ENCODE data around the gene VAV3. TPM values are rescaled to one million over a fixed set of nuclear protein-coding genes. Genes with fewer than 3 reads are reported as not detected.

VAV3 gene
- total and polyA plus RNA-seq, 10 of the 15 experiments (the other 5 are each of a cell fraction or from before 2014, with no cell fraction given) = 0.84 to 5.5 (median 3.4) TPM

DNA sequence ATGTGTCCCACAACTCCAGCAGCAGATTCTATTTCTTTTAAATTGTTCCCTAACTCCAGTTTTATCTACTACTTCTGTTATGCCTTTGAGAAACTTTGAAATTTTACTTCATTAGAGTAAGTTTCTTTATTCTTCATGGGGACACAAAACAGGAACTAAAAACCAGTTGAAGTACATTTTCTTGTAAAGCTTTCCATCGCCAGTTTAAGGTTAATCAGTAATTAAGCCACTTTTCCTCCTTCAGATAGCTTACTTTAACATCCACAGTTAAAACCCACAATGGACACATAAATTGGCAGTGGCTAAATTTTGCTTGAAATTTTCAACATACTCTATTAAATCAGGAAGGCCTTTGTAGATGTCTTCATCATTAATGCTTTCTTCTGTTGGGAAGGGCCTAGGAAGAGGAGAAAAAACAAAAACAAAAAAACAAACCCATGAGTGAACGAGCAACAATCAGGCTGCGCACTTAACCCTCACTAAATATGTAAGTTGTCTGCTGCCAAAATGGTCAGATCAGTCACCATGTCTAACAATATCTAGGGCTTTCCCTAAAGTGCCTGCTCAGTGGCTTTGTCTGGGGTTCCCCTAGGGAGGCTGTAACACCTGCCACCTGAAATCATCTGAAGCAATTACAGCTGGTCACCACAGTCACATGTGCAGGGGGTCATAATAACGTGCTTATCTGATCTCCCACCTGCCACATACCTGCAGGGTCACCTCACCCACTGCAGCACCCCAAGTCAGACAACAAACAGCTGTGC, 187.9 kb downstream of the VAV3 start:
- in situ Hi-C loops (cut with MboI) = loop anchor here (25.0 kb wide), 1 partner anchor 735 kb away; no protein-coding TSS in a partner anchor
- Histone ChIP-seq H3K4me1 (ENCODE audit: control insufficient read depth, insufficient read depth, low read length) (peaks cover 11% of the 10 kb centered on the region), H3K79me2 (ENCODE audit: control insufficient read depth, insufficient read depth, low read length) (no peaks in the 10 kb centered on the region), H3K36me3 (ENCODE audit: control insufficient read depth in 2 of 2, insufficient read depth in 2 of 2, low read length in 1 of 2) (no peaks in the 10 kb centered on the region), H2AFZ (ENCODE audit: control insufficient read depth, low read depth, low read length) (peak overlapping the region; percentile 59), H3K27me3 (replicated peaks in 1 of 2; ENCODE audit: control insufficient read depth in 2 of 2, insufficient read depth in 2 of 2, low read length in 1 of 2) (no peaks in the 10 kb centered on the region), H3K4me2 (ENCODE audit: control insufficient read depth, insufficient read depth) (peak overlapping the region; percentile 89), H3K4me3 (peak overlapping the region; percentile 6; the same call in 1 of the 2 replicates), H4K20me1 (ENCODE audit: control insufficient read depth, insufficient read depth) (no peaks in the 10 kb centered on the region), H3K9ac (ENCODE audit: control insufficient read depth, insufficient read depth, low read length) (no peak overlapping the region), H3K27ac (ENCODE audit: control insufficient read depth, insufficient read depth) (peak overlapping the region; percentile 61), H3K9me3 (replicated peaks; ENCODE audit: control insufficient read depth, insufficient read depth, low read length) (no peaks in the 10 kb centered on the region)
- FAIRE-seq = peak; percentile 56
- DNase-seq (ENCODE audit: low read depth, low spot score) = peak; percentile 64
- BruUV-seq (replicated peaks) = TSS peak; percentile 73
- ChIA-PET RAD21 (ENCODE audit: unreplicated experiment) (interaction anchor here (0.7 to 13.6 kb wide), 12 partner anchors 10 to 783 kb away, joined by 3 to 425 read pairs (median 7); partner anchors contain the start of genes EEIG2 and SLC25A24), POLR2A (interaction anchor here (0.7 kb wide), 1 partner anchor 9 kb away, joined by 3 read pairs; no protein-coding TSS in a partner anchor), CTCF (interaction anchor here (0.7 to 14.2 kb wide), 8 partner anchors 9 to 736 kb away, joined by 3 to 568 read pairs (median 4); no protein-coding TSS in a partner anchor), SMC1A (ENCODE audit: uncharacterized antibody, unreplicated experiment) (interaction anchor here (0.9 to 12.8 kb wide), 17 partner anchors 8 to 349 kb away, joined by 3 to 461 read pairs (median 4); no protein-coding TSS in a partner anchor)
- ATAC-seq = peak; percentile 95
- intact Hi-C loops (cut with micrococcal nuclease; ENCODE audit: unreplicated experiment) = loop anchor here (5.0 kb wide), 1 partner anchor 780 kb away; no protein-coding TSS in a partner anchor
- WGBS (ENCODE audit: insufficient coverage, insufficient replicate concordance, low lambda C conversion rate, missing lambda C conversion rate) = 1% methylated on average over 4 of the region's 4 CpGs
- TF ChIP-seq, protein P1, sequence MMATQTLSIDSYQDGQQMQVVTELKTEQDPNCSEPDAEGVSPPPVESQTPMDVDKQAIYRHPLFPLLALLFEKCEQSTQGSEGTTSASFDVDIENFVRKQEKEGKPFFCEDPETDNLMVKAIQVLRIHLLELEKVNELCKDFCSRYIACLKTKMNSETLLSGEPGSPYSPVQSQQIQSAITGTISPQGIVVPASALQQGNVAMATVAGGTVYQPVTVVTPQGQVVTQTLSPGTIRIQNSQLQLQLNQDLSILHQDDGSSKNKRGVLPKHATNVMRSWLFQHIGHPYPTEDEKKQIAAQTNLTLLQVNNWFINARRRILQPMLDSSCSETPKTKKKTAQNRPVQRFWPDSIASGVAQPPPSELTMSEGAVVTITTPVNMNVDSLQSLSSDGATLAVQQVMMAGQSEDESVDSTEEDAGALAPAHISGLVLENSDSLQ (IDR thresholded peaks at IDR 0.05) = peak; percentile 41; the same call in 1 of the 2 replicates
- TF ChIP-seq CBX3 (IDR thresholded peaks at IDR 0.05; ENCODE audit: borderline replicate concordance, low read depth) = no peak
- no peak for TF ChIP-seq SIX5 (IDR thresholded peaks at IDR 0.05; ENCODE audit: low read depth, low read length, severe bottlenecking)
- TF ChIP-seq ESRRA (IDR thresholded peaks at IDR 0.05; ENCODE audit: low read length) = no peak
- TF ChIP-seq, protein P2, sequence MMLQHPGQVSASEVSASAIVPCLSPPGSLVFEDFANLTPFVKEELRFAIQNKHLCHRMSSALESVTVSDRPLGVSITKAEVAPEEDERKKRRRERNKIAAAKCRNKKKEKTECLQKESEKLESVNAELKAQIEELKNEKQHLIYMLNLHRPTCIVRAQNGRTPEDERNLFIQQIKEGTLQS (IDR thresholded peaks at IDR 0.05; ENCODE audit: borderline replicate concordance, extremely low read depth, low read depth, low read length) = no peak
- no peak for TF ChIP-seq SMAD5 (IDR thresholded peaks at IDR 0.05; ENCODE audit: low read depth)
- TF ChIP-seq, protein P3, sequence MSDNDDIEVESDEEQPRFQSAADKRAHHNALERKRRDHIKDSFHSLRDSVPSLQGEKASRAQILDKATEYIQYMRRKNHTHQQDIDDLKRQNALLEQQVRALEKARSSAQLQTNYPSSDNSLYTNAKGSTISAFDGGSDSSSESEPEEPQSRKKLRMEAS (IDR thresholded peaks at IDR 0.05; ENCODE audit: low read depth, low read length) = no peak
- TF ChIP-seq, protein P4, sequence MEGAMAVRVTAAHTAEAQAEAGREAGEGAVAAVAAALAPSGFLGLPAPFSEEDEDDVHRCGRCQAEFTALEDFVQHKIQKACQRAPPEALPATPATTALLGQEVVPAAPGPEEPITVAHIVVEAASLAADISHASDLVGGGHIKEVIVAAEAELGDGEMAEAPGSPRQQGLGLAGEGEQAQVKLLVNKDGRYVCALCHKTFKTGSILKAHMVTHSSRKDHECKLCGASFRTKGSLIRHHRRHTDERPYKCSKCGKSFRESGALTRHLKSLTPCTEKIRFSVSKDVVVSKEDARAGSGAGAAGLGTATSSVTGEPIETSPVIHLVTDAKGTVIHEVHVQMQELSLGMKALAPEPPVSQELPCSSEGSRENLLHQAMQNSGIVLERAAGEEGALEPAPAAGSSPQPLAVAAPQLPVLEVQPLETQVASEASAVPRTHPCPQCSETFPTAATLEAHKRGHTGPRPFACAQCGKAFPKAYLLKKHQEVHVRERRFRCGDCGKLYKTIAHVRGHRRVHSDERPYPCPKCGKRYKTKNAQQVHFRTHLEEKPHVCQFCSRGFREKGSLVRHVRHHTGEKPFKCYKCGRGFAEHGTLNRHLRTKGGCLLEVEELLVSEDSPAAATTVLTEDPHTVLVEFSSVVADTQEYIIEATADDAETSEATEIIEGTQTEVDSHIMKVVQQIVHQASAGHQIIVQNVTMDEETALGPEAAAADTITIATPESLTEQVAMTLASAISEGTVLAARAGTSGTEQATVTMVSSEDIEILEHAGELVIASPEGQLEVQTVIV (IDR thresholded peaks at IDR 0.05; ENCODE audit: borderline replicate concordance, partially characterized antibody) = no peak
- TF ChIP-seq TAF1 (IDR thresholded peaks at IDR 0.05; ENCODE audit: borderline replicate concordance, low read depth, low read length) = no peak
- TF ChIP-seq TBL1XR1 (IDR thresholded peaks at IDR 0.05; ENCODE audit: low read depth, low read length) = no peak
- peak; percentile 85 for TF ChIP-seq NR2F1 (conservative IDR thresholded peaks at IDR 0.05)
- peak; percentile 88 for TF ChIP-seq RELA (IDR thresholded peaks at IDR 0.05; ENCODE audit: borderline replicate concordance, partially characterized antibody)
- no peak for TF ChIP-seq BRCA1 (IDR thresholded peaks at IDR 0.05; ENCODE audit: low read depth, low read length)
- peak; percentile 8; the same call in 1 of the 2 replicates for TF ChIP-seq ZNF207 (IDR thresholded peaks at IDR 0.05; ENCODE audit: borderline replicate concordance)
- peak; percentile 83 for TF ChIP-seq IKZF1 (conservative IDR thresholded peaks at IDR 0.05)
- no peak; the same call in none of the 2 replicates for TF ChIP-seq BMI1 (IDR thresholded peaks at IDR 0.05; ENCODE audit: borderline replicate concordance)
- TF ChIP-seq ZNF24 (IDR thresholded peaks at IDR 0.05) = no peak
- peak; percentile 94 for TF ChIP-seq NBN (IDR thresholded peaks at IDR 0.05)

Measured in GM12878 (cell line).